Retinal pigment epithelial cell (primary cell): ENCODE measurements around the gene FUT3.

Source experiments
- DNase-seq: peaks from one replicate; pipeline ENCODE4 v3.0.0-alpha.2; 2010; ENCODE audit warnings: low read depth
- H3K4me3 ChIP-seq: 2 replicates; pipeline ENCODE4 v1.5.1; 2011; ENCODE audit warnings: mild to moderate bottlenecking, low read length, control low read depth, moderate library complexity
- TF ChIP-seq, protein P1 (sequence below): conservative IDR thresholded peaks from 2 replicates; pipeline ENCODE4 v1.5.1; 2011; ENCODE audit warnings: low read depth, low read length, control low read depth, inconsistent platforms

The FUT3 gene

DNA sequence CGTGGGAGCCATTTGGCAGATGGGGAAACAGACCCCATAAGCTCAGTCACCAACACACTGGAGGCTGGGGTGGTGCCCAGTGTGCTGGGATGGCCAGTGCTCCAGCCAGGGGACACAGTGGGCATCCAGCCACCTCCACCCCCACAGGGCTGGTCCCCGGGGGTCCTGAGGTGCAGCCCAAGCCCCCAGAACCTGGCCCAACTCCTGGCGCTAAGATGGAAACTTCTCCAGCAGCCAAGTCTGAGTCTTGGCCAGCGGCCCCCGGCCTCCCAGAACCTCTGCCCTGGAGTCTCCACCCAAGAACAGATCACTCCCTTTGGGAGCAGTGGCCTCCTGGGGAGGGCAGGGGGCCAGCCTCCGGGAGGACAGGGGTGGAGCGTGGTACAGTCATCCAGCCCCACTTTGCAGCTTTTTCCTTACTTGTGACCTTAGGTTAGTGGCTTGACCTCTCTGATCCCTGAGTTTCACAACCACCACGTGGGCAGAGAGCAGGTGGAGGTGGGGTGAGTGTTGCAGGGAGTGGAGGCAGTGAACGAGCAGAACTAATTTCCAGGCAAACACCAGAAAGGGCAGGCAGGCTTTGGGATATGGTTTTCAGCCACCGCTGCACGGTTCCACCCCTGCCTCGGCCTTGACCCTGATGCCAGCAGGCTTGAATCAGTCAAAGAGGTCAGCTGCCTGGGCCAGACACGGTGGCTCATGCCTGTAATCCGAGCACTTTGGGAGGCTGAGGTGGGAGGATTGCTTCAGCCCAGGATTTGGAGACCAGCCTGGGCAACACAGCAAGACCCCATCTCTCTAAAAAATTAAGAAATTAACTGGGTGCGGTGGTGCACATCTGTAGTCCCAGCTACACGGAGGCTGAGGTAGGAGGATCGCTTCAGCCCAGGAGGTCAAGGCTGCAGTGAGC lies 50.6 kb downstream of the FUT3 start:
- DNase-seq, result no peak
- no peak overlapping the region for H3K4me3 ChIP-seq
- TF ChIP-seq, protein P1, sequence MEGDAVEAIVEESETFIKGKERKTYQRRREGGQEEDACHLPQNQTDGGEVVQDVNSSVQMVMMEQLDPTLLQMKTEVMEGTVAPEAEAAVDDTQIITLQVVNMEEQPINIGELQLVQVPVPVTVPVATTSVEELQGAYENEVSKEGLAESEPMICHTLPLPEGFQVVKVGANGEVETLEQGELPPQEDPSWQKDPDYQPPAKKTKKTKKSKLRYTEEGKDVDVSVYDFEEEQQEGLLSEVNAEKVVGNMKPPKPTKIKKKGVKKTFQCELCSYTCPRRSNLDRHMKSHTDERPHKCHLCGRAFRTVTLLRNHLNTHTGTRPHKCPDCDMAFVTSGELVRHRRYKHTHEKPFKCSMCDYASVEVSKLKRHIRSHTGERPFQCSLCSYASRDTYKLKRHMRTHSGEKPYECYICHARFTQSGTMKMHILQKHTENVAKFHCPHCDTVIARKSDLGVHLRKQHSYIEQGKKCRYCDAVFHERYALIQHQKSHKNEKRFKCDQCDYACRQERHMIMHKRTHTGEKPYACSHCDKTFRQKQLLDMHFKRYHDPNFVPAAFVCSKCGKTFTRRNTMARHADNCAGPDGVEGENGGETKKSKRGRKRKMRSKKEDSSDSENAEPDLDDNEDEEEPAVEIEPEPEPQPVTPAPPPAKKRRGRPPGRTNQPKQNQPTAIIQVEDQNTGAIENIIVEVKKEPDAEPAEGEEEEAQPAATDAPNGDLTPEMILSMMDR, result no peak

- no peak for DNase-seq
- TF ChIP-seq, protein P1, result no peak
- no peak overlapping the region for H3K4me3 ChIP-seq
Measured at GRCh38 chr19:5799247-5800241, 51.7 kb downstream of the FUT3 start.

DNA sequence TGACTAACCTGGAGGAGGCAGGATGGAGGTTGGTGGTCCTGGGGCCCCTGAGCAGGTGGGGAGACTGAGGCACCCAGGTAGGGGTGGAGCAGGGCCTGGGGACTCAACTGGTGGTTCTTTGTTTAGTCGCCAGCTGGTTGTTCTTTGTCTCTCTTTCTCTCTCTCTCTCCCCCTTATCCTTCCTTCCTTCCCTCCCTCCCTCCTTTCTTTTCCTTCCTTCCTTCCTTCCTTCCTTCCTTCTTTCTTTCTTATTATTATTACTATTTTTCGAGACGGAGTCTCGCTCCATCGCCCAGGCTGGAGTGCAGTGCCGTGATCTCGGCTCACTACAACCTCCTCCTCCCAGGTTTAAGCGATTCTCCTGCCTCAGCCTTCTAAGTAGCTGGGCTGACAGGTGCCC lies 53.0 kb downstream of the FUT3 start:
- H3K4me3 ChIP-seq, result no peak overlapping the region
- no peak for DNase-seq
- TF ChIP-seq, protein P1, result no peak

DNA sequence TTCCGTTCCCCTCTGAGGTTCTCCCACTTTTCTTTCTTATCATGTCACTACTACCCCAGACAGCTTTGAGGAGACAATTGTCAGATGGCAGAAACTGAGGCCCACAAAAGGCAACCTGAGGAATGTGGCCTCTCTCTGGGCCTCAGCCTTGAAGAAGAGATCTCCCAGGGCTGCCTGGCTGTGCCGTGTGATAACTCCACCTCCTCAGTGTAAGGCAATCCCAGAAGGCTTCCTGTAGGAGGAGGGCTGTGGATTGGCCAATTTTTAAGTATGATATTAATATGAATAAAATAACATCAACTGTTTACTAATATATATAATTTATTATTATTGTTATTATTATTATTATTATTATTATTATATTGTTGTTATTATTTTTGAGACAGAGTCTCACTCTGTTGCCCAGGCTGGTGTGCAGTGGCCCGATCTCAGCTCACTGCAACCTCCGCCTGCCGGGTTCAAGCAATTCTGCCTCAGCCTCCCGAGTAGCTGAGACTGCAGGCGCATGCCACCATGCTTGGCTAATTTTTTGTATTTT lies 55.8 kb downstream of the FUT3 start:
- no peak overlapping the region for H3K4me3 ChIP-seq
- no peak for DNase-seq
- TF ChIP-seq, protein P1, result no peak

- H3K4me3 ChIP-seq, result no peak overlapping the region
- no peak for DNase-seq
- TF ChIP-seq, protein P1, result no peak
Measured at GRCh38 chr19:5793188-5793587, 58.1 kb downstream of the FUT3 start.
